DOHH2 (cell line): ENCODE measurements around the gene PITPNM1.

Source experiments
- H3F3A ChIP-seq: fragments of 200-600 bp; sonication (generic), shearing (Covaris generic); 2 replicates; pipeline ENCODE4 v1.6.0; 2016; ENCODE audit warnings: antibody characterized with exemption, mild to moderate bottlenecking; ENCODE audit not compliant: control insufficient read depth, insufficient read depth
- H3K27ac ChIP-seq: fragments of 200-600 bp; sonication (generic); 2 replicates; pipeline ENCODE4 v1.5.1; 2014; ENCODE audit warnings: low read depth, mild to moderate bottlenecking, low read length, moderate library complexity
- H3K27me3 ChIP-seq: fragments of 200-600 bp; sonication (generic); 2 replicates; pipeline ENCODE4 v1.6.1; 2014; ENCODE audit warnings: mild to moderate bottlenecking, low read length, mixed read lengths; ENCODE audit not compliant: control insufficient read depth
- H3K36me3 ChIP-seq: fragments of 200-600 bp; sonication (generic); 2 replicates; pipeline ENCODE4 v1.6.1; 2014; ENCODE audit warnings: mild to moderate bottlenecking, low read length, moderate library complexity, mixed read lengths; ENCODE audit not compliant: control insufficient read depth
- H3K4me1 ChIP-seq: fragments of 200-600 bp; sonication (generic); 2 replicates; pipeline ENCODE4 v1.6.1; 2014; ENCODE audit warnings: mild to moderate bottlenecking, low read length, mixed read lengths; ENCODE audit not compliant: control insufficient read depth
- H3K4me2 ChIP-seq: fragments of 200-600 bp; sonication (generic); 2 replicates; pipeline ENCODE4 v1.6.0; 2014; ENCODE audit warnings: mild to moderate bottlenecking, low read length, moderate library complexity
- H3K4me3 ChIP-seq: fragments of 200-600 bp; sonication (generic); 2 replicates; pipeline ENCODE4 v1.5.1; 2014; ENCODE audit warnings: mild to moderate bottlenecking, low read length, mixed read lengths
- H3K79me2 ChIP-seq: fragments of 200-600 bp; sonication (generic); 2 replicates; pipeline ENCODE4 v1.6.1; 2014; ENCODE audit warnings: mild to moderate bottlenecking, low read length, mixed read lengths; ENCODE audit not compliant: control insufficient read depth
- H3K9me2 ChIP-seq: fragments of 200-600 bp; sonication (generic); replicated peaks from 2 replicates; pipeline ENCODE4 v1.6.1; 2014; ENCODE audit warnings: mild to moderate bottlenecking, low read length, mixed read lengths; ENCODE audit not compliant: control insufficient read depth
- H3K9me3 ChIP-seq: fragments of 200-600 bp; sonication (generic); 2 replicates; pipeline ENCODE4 v1.6.1; 2014; ENCODE audit warnings: antibody characterized with exemption, low read length, mixed read lengths; ENCODE audit not compliant: control insufficient read depth, insufficient read depth
- H4K20me1 ChIP-seq: fragments of 200-600 bp; sonication (generic); 2 replicates; pipeline ENCODE4 v1.6.0; 2014; ENCODE audit warnings: low read depth, mild to moderate bottlenecking, antibody characterized with exemption, low read length, moderate library complexity; ENCODE audit not compliant: control insufficient read depth, insufficient read depth
- CTCF ChIP-seq: fragments of 200-600 bp; sonication (generic); IDR thresholded peaks from one replicate; pipeline ENCODE4 v1.5.1; 2014; ENCODE audit warnings: antibody characterized with exemption, mild to moderate bottlenecking, low read depth, low read length; ENCODE audit not compliant: poor library complexity, severe bottlenecking
- EZH2phosphoT487 ChIP-seq: fragments of 200-600 bp; sonication (generic); IDR thresholded peaks from 2 replicates; pipeline ENCODE4 v1.6.1; 2017; ENCODE audit warnings: borderline replicate concordance, mild to moderate bottlenecking, antibody characterized with exemption, low read length, moderate library complexity, mixed read lengths

The PITPNM1 gene

GRCh38 chr11:67468456-67468758 is 36.8 kb downstream of the PITPNM1 start:
- TF ChIP-seq CTCF (no peak), EZH2phosphoT487 (no peak)
- Histone ChIP-seq H3K27ac (peak overlapping the region; percentile 39), H3K9me3 (no peaks in the 10 kb centered on the region), H3K4me2 (peak overlapping the region; percentile 95), H3K4me3 (peak overlapping the region; percentile 77), H4K20me1 (no peaks in the 10 kb centered on the region), H3K4me1 (peaks cover 64% of the 10 kb centered on the region), H3K79me2 (peaks cover 28% of the 10 kb centered on the region), H3K36me3 (peaks cover 21% of the 10 kb centered on the region), H3F3A (peaks cover 3% of the 10 kb centered on the region; the same call in 1 of the 2 replicates), H3K27me3 (no peaks in the 10 kb centered on the region), H3K9me2 (no peaks in the 10 kb centered on the region)

GRCh38 chr11:67468056-67468455 is 37.1 kb downstream of the PITPNM1 start:
- no peaks in the 10 kb centered on the region for H3K9me2 ChIP-seq
- TF ChIP-seq CTCF, result no peak
- no peak for TF ChIP-seq EZH2phosphoT487
- H3K27ac ChIP-seq, result peak overlapping the region; percentile 39
- H3F3A ChIP-seq, result peaks cover 3% of the 10 kb centered on the region; the same call in 1 of the 2 replicates
- H3K9me3 ChIP-seq, result no peaks in the 10 kb centered on the region
- peaks cover 64% of the 10 kb centered on the region for H3K4me1 ChIP-seq
- no peaks in the 10 kb centered on the region for H4K20me1 ChIP-seq
- H3K36me3 ChIP-seq, result peaks cover 21% of the 10 kb centered on the region
- no peaks in the 10 kb centered on the region for H3K27me3 ChIP-seq
- H3K4me3 ChIP-seq, result peak overlapping the region; percentile 77
- H3K79me2 ChIP-seq, result peaks cover 28% of the 10 kb centered on the region
- peak overlapping the region; percentile 95 for H3K4me2 ChIP-seq

- TF ChIP-seq CTCF, result no peak
- TF ChIP-seq EZH2phosphoT487, result no peak
- H3K4me1 ChIP-seq, result peaks cover 66% of the 10 kb centered on the region
- H3K4me2 ChIP-seq, result peak overlapping the region; percentile 95
- no peaks in the 10 kb centered on the region for H4K20me1 ChIP-seq
- no peaks in the 10 kb centered on the region for H3K27me3 ChIP-seq
- H3K9me2 ChIP-seq, result no peaks in the 10 kb centered on the region
- peaks cover 21% of the 10 kb centered on the region for H3K36me3 ChIP-seq
- peaks cover 3% of the 10 kb centered on the region; the same call in 1 of the 2 replicates for H3F3A ChIP-seq
- H3K9me3 ChIP-seq, result no peaks in the 10 kb centered on the region
- peak overlapping the region; percentile 39 for H3K27ac ChIP-seq
- peaks cover 28% of the 10 kb centered on the region for H3K79me2 ChIP-seq
- H3K4me3 ChIP-seq, result peak overlapping the region; percentile 77
These were observed 38.0 kb downstream of the PITPNM1 start for GRCh38 chr11:67466962-67467771.
